ENCODE results near the gene ITGA11. TPM values are rescaled to one million over a fixed set of nuclear protein-coding genes. Genes with fewer than 3 reads are reported as not detected.

ITGA11 gene
- total and polyA plus RNA-seq, 2 of the 4 experiments (the other 2 are of a cell fraction) = 4.1 to 6.6 TPM

- Histone ChIP-seq H3K9ac (ENCODE audit: low read depth, low read length) (no peak overlapping the region), H3K4me3 (ENCODE audit: insufficient read depth, low read depth, low read length) (no peak overlapping the region), H3K27me3 (ENCODE audit: control insufficient read depth, insufficient read depth, low read length) (no peaks in the 10 kb centered on the region), H3K4me2 (ENCODE audit: low read depth, low read length) (no peak overlapping the region), H3K4me1 (ENCODE audit: control insufficient read depth, insufficient read depth, low read length) (peaks cover 34% of the 10 kb centered on the region), H3K23ac (ENCODE audit: low read depth, low read length) (peak overlapping the region; percentile 44; the same call in 1 of the 2 replicates), H4K8ac (ENCODE audit: low read depth in 2 of 2, low read length in 2 of 2) (peak overlapping the region in 1 of 2 experiments; percentile 7; a peak in 1 of 4 replicates), H4K91ac (ENCODE audit: insufficient read depth, low read depth, low read length) (peak overlapping the region; percentile 63), H2BK5ac (ENCODE audit: low read depth, low read length, poor library complexity, severe bottlenecking) (no peak overlapping the region), H3K18ac (ENCODE audit: low read depth, low read length) (peak overlapping the region; percentile 63; the same call in 1 of the 2 replicates), H2BK120ac (ENCODE audit: low read depth, low read length) (peak overlapping the region; percentile 76), H4K20me1 (ENCODE audit: insufficient read depth, low read length) (peaks cover 9% of the 10 kb centered on the region; the same call in 1 of the 2 replicates), H2AFZ (replicated peaks; ENCODE audit: low read length, poor library complexity) (no peak overlapping the region), H3K9me3 (ENCODE audit: control insufficient read depth, insufficient read depth, low read length) (no peaks in the 10 kb centered on the region), H4K5ac (ENCODE audit: low read depth, low read length) (peak overlapping the region; percentile 23; the same call in 1 of the 2 replicates), H3K36me3 (ENCODE audit: control insufficient read depth, insufficient read depth, low read length) (no peaks in the 10 kb centered on the region), H3K56ac (ENCODE audit: extremely low read depth, insufficient read depth, low read length) (no peak overlapping the region; the same call in 1 of the 2 replicates), H3K14ac (replicated peaks; ENCODE audit: low read depth, low read length) (0 out of 2 replicates have a peak overlapping the region, but pooled peaks have one; percentile 17), H3K79me1 (ENCODE audit: low read depth in 1 of 2, low read length in 2 of 2) (peaks cover 0 to 41% of the 10 kb centered on the region in 2 experiments; a peak in 2 of 4 replicates), H2AK9ac (replicated peaks; ENCODE audit: low read depth, low read length, poor library complexity) (no peak overlapping the region), H3K4ac (ENCODE audit: low read depth, low read length) (peak overlapping the region; percentile 84; the same call in 1 of the 2 replicates), H2BK20ac (ENCODE audit: low read depth, low read length) (peak overlapping the region; percentile 59; the same call in 1 of the 2 replicates), H2AK5ac (ENCODE audit: low read depth, low read length) (peak overlapping the region; percentile 83), H3K9me1 (ENCODE audit: insufficient read depth, low read length) (peaks cover 36% of the 10 kb centered on the region), H3K27ac (ENCODE audit: insufficient read depth, low read length) (peak overlapping the region; percentile 84; the same call in 1 of the 2 replicates), H2BK15ac (ENCODE audit: low read depth, low read length) (peak overlapping the region; percentile 81; the same call in 2 of the 3 replicates)
- POLR2A ChIA-PET (ENCODE audit: unreplicated experiment) = no interaction called here
- DNase-seq (no peak), ATAC-seq (ENCODE audit: low read depth) (no peak)
- intact Hi-C loops (cut with micrococcal nuclease) = no loop called here
- in situ Hi-C loops (cut with MboI; ENCODE audit: low sequenced_read_pairs) = no loop called here
- TF ChIP-seq USF2 (IDR thresholded peaks at IDR 0.05; ENCODE audit: low read depth, low read length) (no peak), BHLHE40 (IDR thresholded peaks at IDR 0.05; ENCODE audit: low read depth, low read length) (no peak), CHD1 (IDR thresholded peaks at IDR 0.05; ENCODE audit: low read depth, low read length) (no peak), MAFK (IDR thresholded peaks at IDR 0.05; ENCODE audit: low read depth, low read length) (no peak), SMC3 (IDR thresholded peaks at IDR 0.05; ENCODE audit: low read depth, low read length) (no peak), RAD21 (IDR thresholded peaks at IDR 0.05; ENCODE audit: low read length) (no peak), RFX5 (IDR thresholded peaks at IDR 0.05; ENCODE audit: low read depth, low read length) (no peak), POLR2A (IDR thresholded peaks at IDR 0.05; ENCODE audit: low read depth, low read length) (no peak), ELK1 (IDR thresholded peaks at IDR 0.05; ENCODE audit: borderline replicate concordance, low read depth, low read length) (no peak), CEBPB (IDR thresholded peaks at IDR 0.05; ENCODE audit: low read depth, low read length) (no peak), MXI1 (IDR thresholded peaks at IDR 0.05; ENCODE audit: borderline replicate concordance, low read depth, low read length) (no peak), FOS (IDR thresholded peaks at IDR 0.05; ENCODE audit: low read depth, low read length) (no peak), NFE2L2 (IDR thresholded peaks at IDR 0.05; ENCODE audit: low read depth, low read length) (no peak), MAZ (IDR thresholded peaks at IDR 0.05; ENCODE audit: borderline replicate concordance, low read depth, low read length) (no peak)
- BruUV-seq (replicated peaks) = no TSS peak
- 80% methylated on average over 1 of the region's 5 CpGs; no CpG with 5 or more reads in 1 of the 2 experiments for WGBS, 2 experiments (ENCODE audit: extremely low coverage in 2 of 2, insufficient read length in 1 of 2)
- dilution Hi-C loops (cut with HindIII; ENCODE audit: low sequenced_read_pairs, unreplicated experiment) = no loop called here
- CTCF ChIA-PET = interaction anchor here (0.6 kb wide), 1 partner anchor 130 kb away, joined by 6 read pairs; no protein-coding TSS in a partner anchor
These were observed 51.5 kb downstream of the ITGA11 start for GRCh38 chr15:68380456-68380855.

Measured in IMR-90 (cell line).